ENCODE measurements around the gene SERPINA6.
"Not testable (repeated sequence)": the region's sequence is repeated elsewhere in the genome, so short reads cannot be mapped to it uniquely, and the experiment has no call there.

SERPINA6 gene

GRCh38 chr14:94322648-94323570 is at the start of gene SERPINA6:
Gene SERPINA6 (minus strand): TSS chr14:94323336. CDS start chr14:94314648, 8,688 bp downstream.
- Histone ChIP-seq H3K4me1 (ENCODE audit: control insufficient read depth, insufficient read depth, low read length) (no peaks in the 10 kb centered on the region), H3K9ac (ENCODE audit: low read length) (no peak within 1 kb of the TSS), H3K27me3 (ENCODE audit: control insufficient read depth, insufficient read depth, low read length) (no peaks in the 10 kb centered on the region), H3K4me3 (ENCODE audit: low read length) (peak within 1 kb of the TSS; percentile 11), H3K27ac (ENCODE audit: low read depth, low read length) (no peak within 1 kb of the TSS), H3K36me3 (ENCODE audit: control insufficient read depth, insufficient read depth, low read length) (no peaks in the 10 kb centered on the region)

- Histone ChIP-seq H3K9ac (ENCODE audit: low read length) (no peak overlapping the region), H3K4me3 (ENCODE audit: low read length) (no peak overlapping the region), H3K27ac (ENCODE audit: low read depth, low read length) (no peak overlapping the region), H3K4me1 (ENCODE audit: control insufficient read depth, insufficient read depth, low read length) (no peaks in the 10 kb centered on the region), H3K36me3 (ENCODE audit: control insufficient read depth, insufficient read depth, low read length) (no peaks in the 10 kb centered on the region), H3K27me3 (ENCODE audit: control insufficient read depth, insufficient read depth, low read length) (no peaks in the 10 kb centered on the region)
These were observed 49.0 kb upstream of the SERPINA6 start for GRCh38 chr14:94372021-94372605.

- Histone ChIP-seq H3K36me3 (ENCODE audit: control insufficient read depth, insufficient read depth, low read length) (no peaks in the 10 kb centered on the region), H3K27me3 (ENCODE audit: control insufficient read depth, insufficient read depth, low read length) (no peaks in the 10 kb centered on the region), H3K4me1 (ENCODE audit: control insufficient read depth, insufficient read depth, low read length) (no peaks in the 10 kb centered on the region), H3K27ac (ENCODE audit: low read depth, low read length) (no peak overlapping the region), H3K4me3 (ENCODE audit: low read length) (no peak overlapping the region), H3K9ac (ENCODE audit: low read length) (no peak overlapping the region)
These were observed 47.4 kb upstream of the SERPINA6 start for GRCh38 chr14:94370524-94370910.

GRCh38 chr14:94369766-94370523 is 46.8 kb upstream of the SERPINA6 start:
- H3K4me3 ChIP-seq (ENCODE audit: low read length); H3K9ac ChIP-seq (ENCODE audit: low read length); H3K27ac ChIP-seq (ENCODE audit: low read depth, low read length); H3K27me3 ChIP-seq (ENCODE audit: control insufficient read depth, insufficient read depth, low read length); H3K4me1 ChIP-seq (ENCODE audit: control insufficient read depth, insufficient read depth, low read length); H3K36me3 ChIP-seq (ENCODE audit: control insufficient read depth, insufficient read depth, low read length): not testable (repeated sequence)

- no peak overlapping the region for H3K9ac ChIP-seq (ENCODE audit: low read length)
- no peaks in the 10 kb centered on the region for H3K27me3 ChIP-seq (ENCODE audit: control insufficient read depth, insufficient read depth, low read length)
- no peak overlapping the region for H3K4me3 ChIP-seq (ENCODE audit: low read length)
- no peak overlapping the region for H3K27ac ChIP-seq (ENCODE audit: low read depth, low read length)
- no peaks in the 10 kb centered on the region for H3K4me1 ChIP-seq (ENCODE audit: control insufficient read depth, insufficient read depth, low read length)
- no peaks in the 10 kb centered on the region for H3K36me3 ChIP-seq (ENCODE audit: control insufficient read depth, insufficient read depth, low read length)
These were observed 45.8 kb upstream of the SERPINA6 start for GRCh38 chr14:94368956-94369355.

- H3K36me3 ChIP-seq (ENCODE audit: control insufficient read depth, insufficient read depth, low read length), result no peaks in the 10 kb centered on the region
- H3K27me3 ChIP-seq (ENCODE audit: control insufficient read depth, insufficient read depth, low read length), result no peaks in the 10 kb centered on the region
- no peak overlapping the region for H3K4me3 ChIP-seq (ENCODE audit: low read length)
- H3K4me1 ChIP-seq (ENCODE audit: control insufficient read depth, insufficient read depth, low read length), result no peaks in the 10 kb centered on the region
- no peak overlapping the region for H3K27ac ChIP-seq (ENCODE audit: low read depth, low read length)
- H3K9ac ChIP-seq (ENCODE audit: low read length), result no peak overlapping the region
These were observed 45.1 kb upstream of the SERPINA6 start for GRCh38 chr14:94368243-94368590.

GRCh38 chr14:94367347-94368242 is 44.5 kb upstream of the SERPINA6 start:
- Histone ChIP-seq H3K27me3 (ENCODE audit: control insufficient read depth, insufficient read depth, low read length) (no peaks in the 10 kb centered on the region), H3K27ac (ENCODE audit: low read depth, low read length) (no peak overlapping the region), H3K4me3 (ENCODE audit: low read length) (no peak overlapping the region), H3K9ac (ENCODE audit: low read length) (no peak overlapping the region), H3K36me3 (ENCODE audit: control insufficient read depth, insufficient read depth, low read length) (no peaks in the 10 kb centered on the region), H3K4me1 (ENCODE audit: control insufficient read depth, insufficient read depth, low read length) (no peaks in the 10 kb centered on the region)

- no peak within 1 kb of the TSS for H3K4me3 ChIP-seq (ENCODE audit: low read length)
- no peak within 1 kb of the TSS for H3K9ac ChIP-seq (ENCODE audit: low read length)
- H3K27ac ChIP-seq (ENCODE audit: low read depth, low read length), result no peak within 1 kb of the TSS
- no peaks in the 10 kb centered on the region for H3K36me3 ChIP-seq (ENCODE audit: control insufficient read depth, insufficient read depth, low read length)
- H3K4me1 ChIP-seq (ENCODE audit: control insufficient read depth, insufficient read depth, low read length), result no peaks in the 10 kb centered on the region
- no peaks in the 10 kb centered on the region for H3K27me3 ChIP-seq (ENCODE audit: control insufficient read depth, insufficient read depth, low read length)
These were observed 43.2 kb upstream of the SERPINA6 start, which contains the start of gene SERPINA2 for GRCh38 chr14:94366146-94366915. Gene SERPINA2 (minus strand): TSS chr14:94366698.

GRCh38 chr14:94365624-94366023 is 42.5 kb upstream of the SERPINA6 start:
- no peaks in the 10 kb centered on the region for H3K4me1 ChIP-seq (ENCODE audit: control insufficient read depth, insufficient read depth, low read length)
- H3K9ac ChIP-seq (ENCODE audit: low read length), result no peak overlapping the region
- no peaks in the 10 kb centered on the region for H3K36me3 ChIP-seq (ENCODE audit: control insufficient read depth, insufficient read depth, low read length)
- no peaks in the 10 kb centered on the region for H3K27me3 ChIP-seq (ENCODE audit: control insufficient read depth, insufficient read depth, low read length)
- no peak overlapping the region for H3K4me3 ChIP-seq (ENCODE audit: low read length)
- no peak overlapping the region for H3K27ac ChIP-seq (ENCODE audit: low read depth, low read length)

GRCh38 chr14:94364964-94365363 is 41.8 kb upstream of the SERPINA6 start:
- no peak overlapping the region for H3K27ac ChIP-seq (ENCODE audit: low read depth, low read length)
- H3K36me3 ChIP-seq (ENCODE audit: control insufficient read depth, insufficient read depth, low read length), result no peaks in the 10 kb centered on the region
- H3K4me1 ChIP-seq (ENCODE audit: control insufficient read depth, insufficient read depth, low read length), result no peaks in the 10 kb centered on the region
- no peaks in the 10 kb centered on the region for H3K27me3 ChIP-seq (ENCODE audit: control insufficient read depth, insufficient read depth, low read length)
- H3K4me3 ChIP-seq (ENCODE audit: low read length), result no peak overlapping the region
- no peak overlapping the region for H3K9ac ChIP-seq (ENCODE audit: low read length)

- Histone ChIP-seq H3K27me3 (ENCODE audit: control insufficient read depth, insufficient read depth, low read length) (no peaks in the 10 kb centered on the region), H3K36me3 (ENCODE audit: control insufficient read depth, insufficient read depth, low read length) (no peaks in the 10 kb centered on the region), H3K27ac (ENCODE audit: low read depth, low read length) (no peak overlapping the region), H3K4me3 (ENCODE audit: low read length) (no peak overlapping the region), H3K4me1 (ENCODE audit: control insufficient read depth, insufficient read depth, low read length) (no peaks in the 10 kb centered on the region), H3K9ac (ENCODE audit: low read length) (no peak overlapping the region)
These were observed 40.9 kb upstream of the SERPINA6 start for GRCh38 chr14:94364037-94364436.

All from rectal smooth muscle tissue (tissue), 1 donor.